K562 (cell line): Measurements from ENCODE around the gene PEAR1. TPM values are rescaled to one million over a fixed set of nuclear protein-coding genes. Genes with fewer than 3 reads are reported as not detected.

Experiments
- ARID2 ChIP-seq: fragments of 450-650 bp; IDR thresholded peaks from 2 replicates; pipeline ENCODE4 v1.6.1; 2017; ENCODE audit warnings: antibody characterized with exemption, mild to moderate bottlenecking
- ARNT ChIP-seq, 2 experiments: fragments of 450-650 bp; IDR thresholded peaks; 2 replicates each; pipeline ENCODE4 v1.6.1; 2016; ENCODE audit warnings: mild to moderate bottlenecking in 1 of 2
- EGR1 ChIP-seq: fragments of 450-650 bp; conservative IDR thresholded peaks from 2 replicates; pipeline ENCODE4 v1.6.1; 2017; ENCODE audit warnings: mild to moderate bottlenecking
- FOXP1 ChIP-seq: sonication (generic); formaldehyde crosslinking; IDR thresholded peaks from 2 replicates; pipeline ENCODE4 v1.8.0; 2022; ENCODE audit warnings: mild to moderate bottlenecking, missing genetic modification reagents
- GTF2A2 ChIP-seq: IDR thresholded peaks from 2 replicates; pipeline ENCODE4 v1.6.1; 2016; ENCODE audit warnings: mild to moderate bottlenecking, missing genetic modification characterization, missing compliant biosample characterization
- KLF1 ChIP-seq: fragments of 450-650 bp; IDR thresholded peaks from 2 replicates; pipeline ENCODE4 v1.6.1; 2016; ENCODE audit warnings: missing genetic modification characterization, missing compliant biosample characterization
- MTA3 ChIP-seq: fragments of 450-650 bp; formaldehyde crosslinking; IDR thresholded peaks from 2 replicates; pipeline ENCODE4 v1.6.1; 2017; ENCODE audit warnings: mild to moderate bottlenecking, borderline replicate concordance
- MYBL2 ChIP-seq, 2 experiments: fragments of 450-650 bp in 1 of 2; sonication (generic) in 1 of 2; formaldehyde crosslinking in 1 of 2; IDR thresholded peaks; 2 replicates each; pipeline versions ENCODE4 v1.6.1 to v1.8.1; 2017 to 2022; ENCODE audit warnings: borderline replicate concordance in 1 of 2, inconsistent platforms in 1 of 2, low read depth in 1 of 2, mild to moderate bottlenecking in 1 of 2, missing genetic modification reagents in 1 of 2, moderate library complexity in 1 of 2
- NONO ChIP-seq, 2 experiments: fragments of 200-400 bp in 1 of 2; fragments of 450-650 bp in 1 of 2; formaldehyde crosslinking in 1 of 2; IDR thresholded peaks; 2 replicates each; pipeline ENCODE4 v1.6.1; 2017; ENCODE audit warnings: low read depth in 2 of 2, mild to moderate bottlenecking in 2 of 2, moderate library complexity in 2 of 2, low read length in 1 of 2
- OTX1 ChIP-seq: fragments of 450-650 bp; formaldehyde crosslinking; IDR thresholded peaks from 2 replicates; pipeline ENCODE4 v1.4.0; 2022; ENCODE audit warnings: mild to moderate bottlenecking
- POLR2H ChIP-seq: IDR thresholded peaks from 2 replicates; pipeline ENCODE4 v1.6.1; 2016; ENCODE audit warnings: missing genetic modification characterization, low read depth, mild to moderate bottlenecking, control low read depth, missing compliant biosample characterization, moderate library complexity
- RBM15 ChIP-seq: fragments of 200-400 bp; formaldehyde crosslinking; IDR thresholded peaks from 2 replicates; pipeline ENCODE4 v1.6.1; 2018; ENCODE audit warnings: mild to moderate bottlenecking, low read length, moderate library complexity; ENCODE audit not compliant: insufficient read depth
- SMAD4 ChIP-seq: fragments of 250-450 bp; sonication (Bioruptor Pico); conservative IDR thresholded peaks from 2 replicates; pipeline ENCODE4 v1.8.0; 2021; ENCODE audit warnings: inconsistent platforms, mild to moderate bottlenecking, moderate library complexity
- SMARCA5 ChIP-seq: fragments of 450-650 bp; IDR thresholded peaks from 2 replicates; pipeline ENCODE4 v1.6.1; 2016
- SNAPC5 ChIP-seq: fragments of 250-450 bp; sonication (Bioruptor Pico); IDR thresholded peaks from 2 replicates; pipeline ENCODE4 v1.8.0; 2021; ENCODE audit warnings: moderate library complexity, mild to moderate bottlenecking, inconsistent platforms
- SP1 ChIP-seq: sonication (generic); formaldehyde crosslinking; IDR thresholded peaks from 2 replicates; pipeline ENCODE4 v1.8.1; 2022; ENCODE audit warnings: mild to moderate bottlenecking, missing genetic modification reagents
- STAT5A ChIP-seq: IDR thresholded peaks from 2 replicates; pipeline ENCODE4 v1.6.1; 2012; ENCODE audit warnings: low read length, inconsistent platforms, borderline replicate concordance
- TAF9B ChIP-seq: fragments of 450-650 bp; IDR thresholded peaks from 2 replicates; pipeline ENCODE4 v1.6.1; 2018; ENCODE audit warnings: mild to moderate bottlenecking; ENCODE audit not compliant: partially characterized antibody
- THRAP3 ChIP-seq: fragments of 450-650 bp; IDR thresholded peaks from 2 replicates; pipeline ENCODE4 v1.6.1; 2016; ENCODE audit warnings: mild to moderate bottlenecking, inconsistent platforms, borderline replicate concordance
- U2AF1 ChIP-seq: fragments of 200-400 bp; formaldehyde crosslinking; optimal IDR thresholded peaks from 2 replicates; pipeline ENCODE3; 2017; ENCODE audit warnings: mild to moderate bottlenecking, low read depth, low read length, moderate library complexity
- YBX1 ChIP-seq: fragments of 450-650 bp; IDR thresholded peaks from 2 replicates; pipeline ENCODE4 v1.7.1; 2016; ENCODE audit warnings: mild to moderate bottlenecking
- ZBTB1 ChIP-seq: sonication (generic); formaldehyde crosslinking; IDR thresholded peaks from 2 replicates; pipeline ENCODE4 v1.8.1; 2023; ENCODE audit warnings: missing genetic modification reagents, low read depth, mild to moderate bottlenecking, borderline replicate concordance
- ZBTB49 ChIP-seq: sonication (generic); formaldehyde crosslinking; IDR thresholded peaks from 2 replicates; pipeline ENCODE4 v1.8.0; 2022; ENCODE audit warnings: missing genetic modification reagents, mild to moderate bottlenecking, borderline replicate concordance
- ZC3H4 ChIP-seq: sonication (generic); formaldehyde crosslinking; IDR thresholded peaks from 2 replicates; pipeline ENCODE4 v1.9.0; 2021; ENCODE audit warnings: missing genetic modification reagents, borderline replicate concordance
- ZNF146 ChIP-seq: IDR thresholded peaks from one replicate; pipeline ENCODE4 v1.6.1; 2018; ENCODE audit warnings: missing compliant biosample characterization; ENCODE audit not compliant: unreplicated experiment
- ZNF197 ChIP-seq: fragments of 200-800 bp; sonication (Bioruptor generic); IDR thresholded peaks from 2 replicates; pipeline ENCODE4 v1.6.1; 2016; ENCODE audit warnings: low read depth, missing genetic modification characterization, missing compliant biosample characterization
- ZNF224 ChIP-seq: sonication (generic); formaldehyde crosslinking; IDR thresholded peaks from 2 replicates; pipeline ENCODE4 v1.8.0; 2022; ENCODE audit warnings: mild to moderate bottlenecking, missing genetic modification reagents
- ZNF316 ChIP-seq: fragments of 450-650 bp; IDR thresholded peaks from 2 replicates; pipeline ENCODE4 v1.6.1; 2016
- ZNF41 ChIP-seq: fragments of 250-450 bp; sonication (Bioruptor Pico); conservative IDR thresholded peaks from 2 replicates; pipeline ENCODE4 v1.4.0; 2020; ENCODE audit warnings: mild to moderate bottlenecking
- ZNF551 ChIP-seq: fragments of 250-450 bp; sonication (Bioruptor Pico); IDR thresholded peaks from 2 replicates; pipeline ENCODE4 v1.5.0; 2021; ENCODE audit warnings: mild to moderate bottlenecking, moderate library complexity
- ZNF707 ChIP-seq: fragments of 250-450 bp; sonication (Bioruptor Pico); conservative IDR thresholded peaks from 2 replicates; pipeline ENCODE4 v1.8.0; 2022; ENCODE audit warnings: inconsistent platforms, mild to moderate bottlenecking, moderate library complexity
- polyA plus RNA-seq, 8 experiments: library from polyadenylated mRNA; depleted of rRNA in 4 of 8; stranded (reverse) in 5 of 8; unstranded in 3 of 8; fragments of >200 nt; fragmentation: Nextera tagmentation in 2 of 8; fragmentation: Illumina TruSeq in 1 of 8; extraction: Ambion mirVana in 2 of 8; extraction: Trizol in 1 of 8; gene quantifications; 2 replicates each; pipeline versions ENCODE4 v1.2.1 to v1.2.3, GENCODE V29; 2011 to 2014; ENCODE audit warnings: inconsistent platforms in 1 of 8, missing spikeins in 1 of 8
- total RNA-seq, 7 experiments: library from RNA; depleted of rRNA in 6 of 7; stranded (reverse); fragments of >200 nt in 6 of 7; fragmentation: Illumina TruSeq in 2 of 7; extraction: Trizol in 2 of 7; gene quantifications; 2 replicates each; pipeline versions ENCODE4 v1.2.1 to v1.2.3, GENCODE V29; 2011 to 2021; ENCODE audit warnings: low replicate concordance in 1 of 7

The PEAR1 gene
- total and polyA plus RNA-seq, 9 of the 15 experiments (the other 6 are each of a cell fraction or from before 2014, with no cell fraction given), result 0.87 to 13.9 (median 6.1) TPM

- TF ChIP-seq SMAD4 (CRISPR knock-in tag) (peak; percentile 62; the same call in 1 of the 2 replicates), ZNF41 (CRISPR knock-in tag) (no peak), ZC3H4 (CRISPR knock-in tag) (no peak), ZNF707 (no peak), MYBL2 (IDR thresholded peaks at IDR 0.05; ENCODE audit: low read depth) (no peak), MYBL2 (CRISPR knock-in tag; IDR thresholded peaks at IDR 0.05; ENCODE audit: borderline replicate concordance) (no peak), THRAP3 (no peak), OTX1 (CRISPR knock-in tag) (no peak), EGR1 (peak; percentile 76), KLF1 (no peak), NONO (IDR thresholded peaks at IDR 0.05; ENCODE audit: low read depth in 2 of 2, low read length in 1 of 2) (peak in 1 of 2 experiments; percentile 80; a peak in 1 of 4 replicates), U2AF1 (no peak), MTA3 (peak; percentile 90), STAT5A (peak; percentile 38; the same call in 1 of the 2 replicates), FOXP1 (CRISPR knock-in tag) (no peak), POLR2H (tag) (no peak), ZBTB49 (CRISPR knock-in tag) (no peak), ZNF551 (no peak), ZBTB1 (CRISPR knock-in tag) (no peak), SP1 (CRISPR knock-in tag) (no peak), ZNF146 (CRISPR knock-in tag) (no peak), SMARCA5 (0 out of 2 replicates have a peak, but pooled peaks have one; percentile 46), RBM15 (no peak), ARNT (IDR thresholded peaks at IDR 0.05) (no peak), ARID2 (no peak), ZNF224 (CRISPR knock-in tag) (no peak), ZNF316 (no peak), SNAPC5 (CRISPR knock-in tag) (no peak), ZNF197 (no peak), TAF9B (no peak), YBX1 (no peak), GTF2A2 (no peak)
Observed at GRCh38 chr1:156914440-156914856, 20.9 kb downstream of the PEAR1 start (continued).
